ENCODE measurements around the gene ADAM19.

Gene ADAM19

DNA sequence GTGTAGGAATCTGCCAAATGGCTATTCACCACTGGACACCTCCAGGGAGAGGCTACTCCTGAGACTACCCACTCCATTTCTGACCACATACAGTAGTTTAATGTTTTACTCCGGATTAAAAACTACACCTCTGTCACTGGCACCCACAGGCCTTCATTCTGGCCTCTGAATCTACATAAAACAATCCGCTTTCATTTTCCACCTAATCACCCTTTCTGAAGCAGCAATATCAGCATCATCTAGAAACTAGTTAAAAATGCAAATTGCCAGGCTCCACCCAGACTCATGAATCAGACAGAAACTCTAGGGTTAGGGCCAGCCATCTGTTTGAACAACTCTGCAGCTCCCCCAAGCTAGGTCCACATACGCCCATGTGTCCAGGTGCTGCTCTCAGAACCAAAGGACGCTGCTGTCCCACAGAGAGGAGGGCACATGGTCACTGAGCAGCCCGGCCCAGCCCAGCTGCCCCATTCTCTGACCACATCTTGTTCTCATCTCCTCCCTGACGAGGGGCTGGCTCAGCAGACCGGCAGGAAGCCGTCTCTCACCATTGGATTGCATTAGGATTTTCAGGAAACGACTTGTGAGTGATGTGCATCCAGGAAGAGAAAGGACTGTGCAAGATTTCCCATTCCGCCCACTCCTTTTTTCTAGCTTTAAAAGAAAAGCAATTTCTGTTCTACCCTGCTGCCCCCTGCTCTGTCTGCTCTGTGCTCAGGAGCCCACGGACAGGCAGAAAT, 34.7 kb downstream of the ADAM19 start:
- no peak for DNase-seq

DNA sequence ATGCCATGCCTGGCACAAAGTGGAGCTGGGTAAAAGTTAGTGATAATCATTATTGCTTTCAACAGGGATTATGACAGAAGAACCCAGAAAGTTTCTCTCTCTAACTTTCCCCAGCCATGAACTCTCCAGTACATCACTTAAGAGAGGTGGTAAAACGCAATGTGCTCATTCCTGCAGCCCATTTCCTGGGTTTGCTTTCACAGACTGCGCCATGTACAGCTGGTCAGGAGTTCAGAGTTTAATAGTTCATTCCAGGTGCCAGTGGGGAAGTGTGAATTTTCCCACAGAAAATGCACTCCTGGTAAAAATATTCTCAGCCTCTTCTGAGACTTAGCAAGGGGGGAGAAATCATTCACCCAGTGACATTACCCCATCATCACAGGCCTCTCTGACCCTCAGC, 35.5 kb downstream of the ADAM19 start:
- DNase-seq, result no peak

DNA sequence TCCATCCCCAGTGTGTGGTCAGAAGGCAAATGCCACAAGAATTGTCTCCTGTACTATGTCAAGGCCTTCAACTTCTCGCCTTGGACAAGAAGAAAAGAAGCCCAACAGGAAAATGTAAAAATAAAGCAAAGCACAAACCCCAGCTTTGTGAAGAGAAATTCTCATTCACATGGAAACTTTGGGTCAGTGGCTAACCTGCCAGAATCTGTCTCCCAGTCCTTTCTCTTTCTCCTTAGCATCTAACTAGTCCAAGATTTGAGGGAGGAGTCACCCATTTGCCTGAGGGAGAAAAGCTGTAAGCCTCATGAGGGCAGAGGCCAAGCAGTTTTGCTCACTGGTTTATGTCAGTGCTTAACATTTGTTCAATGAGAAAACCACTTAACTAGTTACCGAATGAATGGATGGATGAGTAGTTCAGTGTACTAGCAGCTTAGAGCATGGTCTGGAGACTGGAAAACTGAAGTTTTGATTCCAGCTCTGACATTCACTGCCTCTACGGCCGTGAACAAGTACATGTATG, 36.0 kb downstream of the ADAM19 start:
- no peak for DNase-seq

DNA sequence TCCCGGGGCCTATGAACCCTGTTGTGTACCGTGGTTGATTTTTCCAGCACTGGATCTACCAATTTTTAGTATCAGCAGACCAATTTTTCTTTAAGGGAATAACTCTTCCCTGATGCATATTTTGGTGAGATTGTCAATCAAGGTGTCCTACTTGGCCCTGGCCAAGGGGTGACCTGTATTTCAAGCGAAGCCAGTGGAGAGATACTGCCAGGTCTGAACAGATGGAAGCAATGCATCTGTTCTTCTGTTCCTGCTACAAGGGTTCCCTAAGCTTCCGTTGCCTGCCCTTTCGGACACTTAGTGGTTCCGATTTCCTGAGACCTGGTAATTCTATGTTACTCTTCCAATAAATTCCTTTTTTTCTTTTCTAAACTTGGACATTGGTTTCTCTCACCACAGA, 37.3 kb downstream of the ADAM19 start:
- no peak for DNase-seq

DNA sequence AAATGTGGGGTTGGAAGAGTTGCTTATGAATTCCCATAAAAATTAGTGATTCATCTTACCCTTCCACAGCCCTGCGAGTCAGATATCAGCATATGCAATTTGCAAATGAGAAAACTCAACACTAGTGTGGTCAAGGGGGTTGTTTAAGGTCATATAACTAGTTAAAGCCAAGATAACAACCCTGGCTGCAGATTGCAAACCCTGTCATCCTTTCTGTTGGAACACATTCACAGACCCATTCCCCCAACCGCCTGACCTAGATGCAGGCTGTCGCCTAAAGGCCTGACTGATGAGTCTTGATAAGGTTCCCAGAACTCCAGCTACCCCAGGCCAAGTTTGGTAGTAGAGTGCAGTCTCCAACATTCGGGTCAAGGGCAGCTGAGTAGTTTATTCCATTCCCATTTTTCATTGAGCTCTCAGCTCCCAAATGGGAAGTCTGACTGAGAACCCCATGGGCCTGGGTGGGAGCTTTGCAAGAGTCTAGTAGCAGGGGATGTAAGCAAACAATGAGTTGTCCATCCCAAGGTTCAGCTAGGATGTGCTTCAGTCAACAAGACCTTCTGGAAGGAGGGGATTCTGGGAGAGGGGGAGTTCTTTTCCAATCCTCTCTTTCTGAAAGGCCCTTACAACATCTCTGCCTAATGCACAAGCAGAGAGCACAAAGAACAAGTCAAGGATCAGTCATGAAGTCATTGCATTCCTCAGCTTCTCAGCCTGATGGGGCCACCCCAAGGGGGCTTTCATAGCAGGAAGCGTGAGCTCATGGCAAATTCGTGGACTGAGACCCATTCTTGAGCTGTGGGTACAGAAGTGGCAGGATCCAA, 40.3 kb downstream of the ADAM19 start:
- DNase-seq, result no peak

DNA sequence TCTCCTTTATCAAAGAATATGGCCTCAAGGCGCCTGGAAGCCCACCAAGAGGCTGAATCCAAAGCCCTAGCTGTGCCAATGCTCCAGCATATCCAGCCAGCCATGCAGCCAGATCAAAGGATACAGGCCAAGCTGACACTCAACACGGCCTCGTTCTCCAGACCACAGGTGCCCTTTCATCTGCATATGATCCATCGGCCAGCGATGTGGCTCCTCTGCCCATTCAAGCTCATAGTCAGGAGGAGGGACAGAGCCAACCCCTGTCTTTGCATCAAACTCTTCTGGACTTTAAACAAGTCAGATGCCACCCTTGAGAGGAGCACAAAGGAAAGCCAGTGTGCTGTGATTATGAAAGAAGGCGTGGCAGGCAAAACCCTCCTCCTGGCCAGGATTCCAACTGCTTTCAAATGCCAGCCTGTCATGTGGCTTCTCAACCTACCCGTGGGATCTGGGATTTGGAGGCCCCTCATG, 42.5 kb downstream of the ADAM19 start:
- no peak for DNase-seq

DNA sequence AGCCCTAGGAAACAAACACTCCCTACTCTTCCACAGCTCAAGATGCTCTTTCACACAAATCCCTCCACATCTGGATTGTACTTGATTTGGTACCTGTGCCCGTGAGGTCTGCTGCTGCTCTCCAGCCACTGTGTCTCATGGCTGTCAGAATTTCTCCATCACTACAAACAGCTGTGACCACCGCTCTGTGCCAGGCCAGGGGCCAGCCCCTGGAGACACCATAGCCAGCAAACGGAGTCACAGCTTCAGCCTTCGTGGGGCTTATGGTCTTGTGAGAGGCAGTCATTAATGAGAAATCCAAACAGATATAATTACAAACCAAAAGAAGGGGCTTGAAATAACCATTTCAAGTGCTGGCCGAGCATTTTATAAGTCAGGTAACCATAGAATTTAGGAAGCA, 43.6 kb downstream of the ADAM19 start:
- DNase-seq, result no peak

DNA sequence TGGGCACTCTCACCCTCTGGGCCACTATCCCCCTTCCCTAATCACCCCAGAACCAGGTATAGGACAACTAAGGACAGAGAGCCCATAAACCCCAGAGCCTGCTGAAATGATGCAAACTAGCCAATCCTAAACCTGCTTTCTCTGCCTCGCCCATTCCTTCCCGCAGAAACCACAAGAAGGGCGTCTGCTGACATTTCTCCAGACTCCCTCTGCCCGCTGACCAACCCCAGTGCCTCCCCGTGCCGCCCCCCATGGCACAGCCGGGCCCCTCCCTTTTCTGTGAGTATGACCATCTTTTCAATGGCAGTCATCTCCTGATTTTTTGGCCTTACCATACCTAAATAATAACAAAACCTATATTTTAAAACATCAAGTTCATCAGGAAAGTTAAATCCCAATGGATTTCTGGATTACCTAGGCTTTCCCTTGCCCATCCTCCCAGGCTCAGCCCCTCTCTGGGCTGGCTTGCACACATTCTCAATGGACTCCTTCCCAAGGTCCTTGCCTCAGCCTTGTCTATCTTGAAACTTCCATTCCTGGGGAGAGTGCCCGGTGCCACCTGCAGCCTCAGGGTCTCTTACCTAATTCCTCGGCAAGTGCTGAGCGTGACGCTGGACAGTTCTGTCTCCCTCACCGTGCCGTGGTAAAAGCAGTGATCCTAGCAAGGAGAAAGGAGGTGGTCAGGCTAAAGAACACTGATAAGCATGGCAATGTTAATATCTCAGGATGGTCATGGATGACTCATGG, 45.2 kb downstream of the ADAM19 start:
- DNase-seq, result no peak

DNA sequence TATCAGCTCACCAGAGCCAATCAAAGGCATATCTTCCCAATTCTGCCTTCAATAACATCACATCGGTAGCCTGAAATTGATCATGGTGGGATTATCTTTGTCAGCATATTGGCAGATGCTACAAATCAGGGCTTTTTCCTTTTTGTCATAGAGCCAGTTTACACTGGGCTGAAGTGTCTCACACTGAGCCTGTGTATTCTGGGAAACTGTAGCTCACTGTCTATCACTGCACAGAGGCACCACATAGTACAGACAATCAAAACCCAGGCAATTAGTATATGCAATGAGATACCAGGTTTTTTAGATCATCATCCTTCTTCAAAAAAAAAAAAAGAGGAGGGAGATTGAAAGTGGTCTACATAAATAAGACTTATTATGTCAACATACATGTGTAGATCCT, 46.6 kb downstream of the ADAM19 start:
- DNase-seq, result no peak

DNA sequence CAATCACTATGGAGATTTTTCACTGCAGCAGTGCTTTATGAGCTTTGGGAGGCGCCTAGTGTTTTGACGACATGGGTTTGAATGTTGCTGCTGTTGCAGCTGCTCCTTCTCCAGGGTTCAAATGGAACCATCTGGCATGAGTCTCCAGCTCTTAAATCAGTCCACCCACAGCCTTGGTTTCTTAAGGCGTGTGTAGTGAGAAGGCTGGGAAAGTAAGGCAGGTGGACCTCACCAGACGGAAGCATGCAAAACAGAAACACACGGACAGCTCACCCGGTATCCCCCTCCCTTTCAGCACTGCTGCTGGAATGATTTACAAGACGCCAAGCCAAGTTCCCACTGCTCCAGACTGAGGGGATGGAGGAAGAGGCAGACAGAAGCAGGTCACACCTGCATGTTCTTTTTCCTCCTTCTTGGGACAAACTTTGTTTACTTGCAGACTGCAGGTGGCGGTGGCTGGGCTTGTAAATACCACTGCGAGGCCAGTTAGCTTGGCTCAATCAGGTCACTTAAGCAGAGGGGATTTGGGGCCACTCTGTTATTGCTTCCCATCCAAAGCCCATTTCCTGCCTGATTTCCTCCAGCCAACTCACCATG, 47.4 kb downstream of the ADAM19 start:
- no peak for DNase-seq

DNA sequence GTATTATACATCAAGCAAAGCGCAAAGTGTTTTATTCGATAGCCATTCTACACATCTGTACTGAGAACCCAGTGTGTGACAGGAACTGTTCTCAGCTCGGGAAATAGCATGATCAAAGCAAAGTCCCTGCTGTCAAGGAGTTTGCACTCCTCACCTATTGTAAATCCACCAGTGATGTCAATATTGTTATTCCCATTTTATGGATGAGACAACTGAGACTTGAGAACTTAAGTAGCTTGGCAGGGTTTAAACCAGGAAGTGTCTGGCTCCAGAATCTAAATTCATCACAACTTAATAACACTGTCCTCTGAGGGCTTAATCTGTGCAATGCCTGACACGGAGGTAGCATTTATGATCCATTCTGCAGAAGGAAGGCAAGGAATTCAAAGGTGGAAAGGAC, 50.7 kb downstream of the ADAM19 start:
- DNase-seq, result no peak

DNA sequence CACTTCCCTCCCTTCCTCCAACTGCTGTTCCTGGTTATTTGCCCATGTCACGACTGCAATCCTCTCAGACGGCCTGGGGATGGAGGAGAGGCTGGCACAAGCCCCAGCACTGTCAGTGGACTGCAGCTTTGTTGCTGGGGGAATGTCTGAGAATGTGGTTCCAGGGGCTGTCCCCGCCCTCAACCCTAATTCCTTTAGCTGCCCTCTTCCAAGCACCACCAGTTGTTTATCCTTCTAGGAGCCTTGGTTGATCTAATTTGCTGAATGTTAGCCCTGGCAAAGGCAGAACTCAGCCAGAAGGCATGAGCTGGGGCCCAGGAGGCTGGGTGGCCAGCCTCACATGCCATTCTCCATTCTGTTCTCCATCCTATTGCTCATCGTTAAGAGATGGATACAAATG, 51.6 kb downstream of the ADAM19 start:
- DNase-seq, result no peak

DNA sequence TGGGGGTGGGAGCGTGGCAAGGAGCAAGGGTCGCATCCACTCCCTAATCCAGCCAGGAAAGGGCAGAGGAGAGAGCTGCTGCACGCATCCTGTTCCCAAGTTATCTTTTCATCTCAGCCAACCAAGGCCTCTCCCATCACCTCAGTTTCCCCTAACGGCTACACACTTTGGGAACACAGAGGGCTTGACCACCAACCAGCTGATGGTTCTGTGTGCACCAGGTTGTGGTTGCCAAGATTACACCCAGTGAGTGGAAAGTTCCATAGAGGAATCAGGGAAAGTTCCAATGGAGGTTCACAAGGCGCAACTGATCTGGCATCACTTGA, 53.9 kb downstream of the ADAM19 start:
- DNase-seq, result no peak

DNA sequence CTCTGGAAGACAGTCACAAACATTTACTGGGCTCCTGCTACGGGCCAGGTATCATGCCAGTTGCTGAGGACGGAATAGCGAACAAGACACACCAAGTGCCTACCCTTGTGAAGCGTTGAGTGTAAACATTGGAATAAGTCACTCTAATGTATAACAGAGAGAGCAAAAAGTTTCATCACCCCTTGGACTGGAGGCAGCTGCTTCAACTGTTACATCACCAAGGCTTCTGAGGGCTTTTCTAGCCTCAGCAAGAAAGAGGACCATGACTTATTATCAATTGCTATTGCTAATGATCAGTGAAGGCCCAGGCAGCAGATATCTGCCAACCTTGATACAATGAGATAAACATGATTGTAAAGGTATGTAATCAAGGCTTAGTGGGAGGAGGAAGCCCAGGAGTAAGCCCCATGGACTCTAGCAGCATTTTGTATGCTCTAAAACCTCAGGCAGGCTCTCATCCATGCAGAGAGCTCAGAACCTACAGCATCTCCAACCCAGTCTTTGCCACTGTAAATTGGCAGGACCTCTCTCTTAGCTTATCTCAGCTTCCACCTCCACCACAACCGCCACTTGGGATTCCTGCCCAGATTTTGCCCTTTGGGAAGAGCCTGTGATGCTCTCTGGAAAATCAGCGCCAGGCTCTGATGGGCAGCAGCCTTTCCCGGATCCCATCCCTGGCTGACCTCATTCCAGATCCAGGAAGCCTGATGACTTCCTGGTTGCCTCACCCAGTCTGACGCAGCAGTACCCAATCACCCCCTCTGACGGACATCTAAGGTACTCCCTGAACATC, 54.5 kb downstream of the ADAM19 start:
- DNase-seq, result no peak

DNA sequence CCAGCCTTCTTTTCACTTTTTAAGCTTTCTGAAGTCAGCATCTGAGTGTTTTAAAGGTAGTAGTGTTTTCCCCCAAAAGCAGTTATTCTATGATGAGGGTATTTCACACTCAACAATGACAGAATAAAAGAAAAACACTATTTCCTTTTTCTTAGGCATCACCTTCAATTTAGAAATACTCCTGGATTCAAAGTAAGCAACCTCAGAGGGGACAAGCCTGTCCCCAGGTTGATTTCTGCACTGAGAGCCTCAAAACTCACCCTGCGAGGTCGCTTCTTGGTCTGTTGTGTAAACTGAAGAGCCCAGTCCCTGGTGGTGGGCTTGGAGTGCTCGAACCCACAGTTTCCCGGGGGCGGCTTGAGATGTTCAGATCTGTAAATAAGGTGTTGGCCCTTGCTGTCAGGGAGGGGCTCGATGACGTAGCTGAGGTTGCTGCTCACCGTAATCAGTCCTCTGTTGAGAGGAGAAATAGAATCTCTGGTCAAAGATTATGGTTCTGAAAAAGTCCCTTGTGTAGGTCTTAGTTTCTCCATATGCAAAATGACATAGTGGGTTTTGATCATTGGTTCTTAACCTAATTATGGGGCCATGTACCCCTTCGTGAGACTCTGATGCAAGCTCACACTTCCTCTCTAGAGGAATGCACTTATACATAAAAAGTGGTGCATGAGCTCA, 55.9 kb downstream of the ADAM19 start:
- no peak for DNase-seq

DNA sequence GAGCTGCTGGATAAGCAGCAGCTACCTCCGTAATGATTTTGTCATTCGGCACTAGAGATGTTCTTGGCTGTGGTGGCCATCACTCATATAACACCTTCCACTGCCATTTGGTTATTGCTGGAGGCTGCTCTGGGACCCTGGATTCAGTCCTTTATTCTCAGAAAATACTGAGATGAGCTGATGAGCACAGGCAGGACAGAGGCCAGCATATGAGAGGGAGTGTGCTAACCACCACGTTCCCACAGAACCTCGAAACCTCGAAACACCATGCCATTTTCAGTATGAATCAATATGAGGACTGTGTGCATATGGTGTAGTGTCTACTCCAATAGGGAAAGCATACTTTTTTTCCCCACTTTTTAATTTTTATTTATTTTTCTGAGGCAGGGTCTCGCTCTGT, 56.6 kb downstream of the ADAM19 start:
- no peak for DNase-seq

DNA sequence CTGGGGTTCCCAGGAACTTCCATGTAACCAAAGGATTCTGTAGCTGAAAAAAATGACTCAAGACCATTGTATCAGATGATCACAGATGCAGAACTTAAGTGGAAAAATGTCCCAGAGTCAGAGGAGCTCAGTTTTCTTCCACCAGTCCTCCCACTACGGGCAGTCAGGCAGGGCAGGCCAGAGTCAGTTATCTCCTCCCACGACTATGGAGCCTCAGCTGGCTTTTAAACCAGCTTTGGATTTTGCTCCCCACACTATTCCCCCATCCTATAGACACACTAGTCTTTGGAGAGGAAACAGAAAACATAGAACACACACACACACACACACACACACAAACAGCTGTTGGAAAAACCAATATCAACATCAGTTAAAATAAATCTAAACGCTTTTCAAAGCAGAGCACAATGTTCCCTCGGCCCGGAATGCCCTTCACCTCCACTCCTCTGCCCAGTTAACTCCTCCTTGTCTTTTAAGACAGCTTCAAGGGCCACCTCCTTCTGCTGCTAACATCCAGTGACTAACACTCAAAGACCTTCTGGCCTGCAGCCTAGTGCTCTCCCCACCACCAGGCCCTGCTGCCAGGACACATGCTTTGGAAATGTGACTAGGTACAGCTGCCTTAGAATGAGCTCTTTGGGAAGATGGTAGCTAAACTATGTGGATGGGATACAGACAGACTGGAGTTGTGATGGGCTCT, 58.8 kb downstream of the ADAM19 start:
- no peak for DNase-seq

DNA sequence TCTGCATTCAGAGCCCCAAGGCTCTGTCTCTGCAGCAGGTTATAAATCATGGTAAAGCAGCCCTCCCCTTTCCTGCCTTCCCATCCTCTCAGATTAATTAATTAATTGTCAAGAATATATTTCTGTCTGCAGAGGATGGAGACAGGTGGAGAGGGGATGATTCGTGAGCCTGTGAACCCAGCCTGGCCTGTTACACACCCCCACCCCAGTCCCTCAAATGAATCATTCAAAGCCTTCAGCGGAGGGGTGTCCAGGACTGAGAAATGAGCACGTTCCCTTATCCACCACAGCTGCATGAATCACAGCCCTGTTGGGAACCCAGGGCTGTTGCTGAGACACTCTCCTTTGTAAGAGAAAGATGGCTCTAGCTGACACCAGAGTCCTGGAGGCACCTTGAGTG, 59.6 kb downstream of the ADAM19 start:
- no peak for DNase-seq

DNA sequence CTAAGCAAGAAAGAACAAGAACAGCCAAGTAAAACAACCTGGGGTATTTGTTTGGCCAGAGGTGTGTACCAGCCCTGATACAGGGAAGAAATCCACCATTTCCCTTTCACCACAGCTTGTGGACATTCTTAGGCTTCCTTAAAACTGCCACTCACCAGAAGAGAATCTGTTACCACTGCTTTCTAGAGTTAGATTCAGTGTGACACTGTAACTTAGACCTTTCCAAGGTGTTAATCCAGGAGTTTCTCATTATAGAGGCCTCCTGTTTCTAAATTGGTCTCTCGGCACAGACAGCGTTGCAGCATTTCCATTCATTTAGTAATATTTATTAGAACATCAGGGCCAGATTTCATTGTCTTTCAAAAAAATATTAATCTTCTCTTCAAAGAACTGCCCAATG, 60.6 kb downstream of the ADAM19 start:
- no peak for DNase-seq

DNA sequence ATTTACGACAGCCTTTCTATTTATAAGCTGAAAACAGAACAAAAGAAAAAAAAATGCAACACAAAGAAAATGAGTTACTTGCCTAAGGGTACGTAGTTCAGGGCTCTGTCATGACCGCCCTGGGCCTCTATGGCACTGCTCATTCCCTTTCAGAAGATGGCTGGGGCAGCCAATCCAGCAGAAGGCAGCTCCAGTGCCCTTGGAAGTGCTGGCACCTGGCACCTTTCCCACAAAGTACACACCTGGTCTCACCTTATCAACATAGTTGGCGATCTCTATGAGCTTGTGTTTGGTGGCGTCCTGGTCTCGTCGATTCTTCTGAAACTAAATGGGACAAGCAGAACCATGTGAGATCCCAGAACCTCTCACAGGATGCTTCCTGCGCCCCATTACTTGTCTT, 62.4 kb downstream of the ADAM19 start:
- no peak for DNase-seq

All from SHP77 (cell line).